GM12801 (cell line): ENCODE results near the gene TPM2.

Experiments used
- TF ChIP-seq, protein P1 (sequence below): IDR thresholded peaks from one replicate; pipeline ENCODE4 v1.5.1; 2011; ENCODE audit warnings: control low read depth; ENCODE audit not compliant: insufficient read length; ENCODE audit errors: extremely low read depth

The TPM2 gene

DNA sequence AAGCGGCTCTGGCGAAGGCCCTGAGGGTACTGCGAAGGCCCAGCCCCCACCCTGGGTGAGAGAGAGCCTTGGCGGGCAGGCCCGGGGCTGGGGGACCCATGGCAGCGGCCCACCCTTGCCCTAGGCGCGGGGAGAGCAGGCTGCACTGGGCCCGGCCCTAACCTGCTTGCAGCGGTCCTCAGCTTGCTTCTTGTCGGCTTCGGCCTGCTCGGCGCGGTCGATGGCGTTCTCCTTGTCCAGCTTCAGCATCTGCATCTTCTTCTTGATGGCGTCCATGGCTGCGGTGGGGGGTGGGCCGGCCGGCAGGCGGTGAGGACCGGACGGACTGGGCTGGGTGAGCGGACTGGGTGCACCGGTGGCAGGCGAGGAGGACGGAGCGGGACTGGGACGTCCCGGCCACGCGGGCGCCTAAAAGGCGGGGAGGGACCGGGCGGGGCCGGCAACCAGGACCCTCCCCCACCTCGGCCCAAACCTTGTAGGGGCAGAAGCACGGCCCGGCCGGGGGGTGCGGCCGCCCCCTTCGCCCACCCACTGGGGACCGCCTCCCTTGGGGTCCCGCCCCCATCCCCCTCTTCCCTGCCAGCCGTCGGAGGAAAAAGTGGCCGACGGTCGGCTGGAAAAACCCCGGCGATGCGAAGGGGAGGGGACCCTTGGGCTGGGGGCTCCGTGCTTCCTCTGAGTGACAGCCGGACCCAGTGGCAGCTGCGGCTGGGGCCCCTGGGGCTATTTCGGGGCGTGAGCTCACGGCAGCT, at the start of gene TPM2:
TPM2 (minus strand) TSS at position 384 of the 752 bp plus-strand sequence; CDS start at position 276, 108 bp downstream.
- TF ChIP-seq, protein P1, sequence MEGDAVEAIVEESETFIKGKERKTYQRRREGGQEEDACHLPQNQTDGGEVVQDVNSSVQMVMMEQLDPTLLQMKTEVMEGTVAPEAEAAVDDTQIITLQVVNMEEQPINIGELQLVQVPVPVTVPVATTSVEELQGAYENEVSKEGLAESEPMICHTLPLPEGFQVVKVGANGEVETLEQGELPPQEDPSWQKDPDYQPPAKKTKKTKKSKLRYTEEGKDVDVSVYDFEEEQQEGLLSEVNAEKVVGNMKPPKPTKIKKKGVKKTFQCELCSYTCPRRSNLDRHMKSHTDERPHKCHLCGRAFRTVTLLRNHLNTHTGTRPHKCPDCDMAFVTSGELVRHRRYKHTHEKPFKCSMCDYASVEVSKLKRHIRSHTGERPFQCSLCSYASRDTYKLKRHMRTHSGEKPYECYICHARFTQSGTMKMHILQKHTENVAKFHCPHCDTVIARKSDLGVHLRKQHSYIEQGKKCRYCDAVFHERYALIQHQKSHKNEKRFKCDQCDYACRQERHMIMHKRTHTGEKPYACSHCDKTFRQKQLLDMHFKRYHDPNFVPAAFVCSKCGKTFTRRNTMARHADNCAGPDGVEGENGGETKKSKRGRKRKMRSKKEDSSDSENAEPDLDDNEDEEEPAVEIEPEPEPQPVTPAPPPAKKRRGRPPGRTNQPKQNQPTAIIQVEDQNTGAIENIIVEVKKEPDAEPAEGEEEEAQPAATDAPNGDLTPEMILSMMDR: no peak

DNA sequence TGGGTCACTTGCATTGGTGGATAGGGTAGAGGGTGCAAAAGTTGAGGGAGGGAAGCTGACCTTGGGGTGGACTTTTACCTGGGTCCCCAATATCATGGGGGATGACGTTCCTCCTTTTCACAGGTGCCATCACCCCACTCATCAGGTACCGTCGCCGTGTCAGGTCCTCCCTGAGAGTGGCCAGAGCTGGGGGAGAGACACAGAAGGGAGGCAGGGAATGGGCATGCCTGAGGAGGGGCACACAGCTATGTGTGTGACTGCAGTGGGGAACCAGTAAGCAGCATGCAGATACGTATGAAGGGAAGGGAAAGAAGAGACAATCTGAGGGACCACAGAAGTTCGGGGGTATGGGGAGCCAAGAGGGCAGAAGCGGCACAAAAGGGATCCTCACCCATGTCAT, 49.2 kb upstream of the TPM2 start:
- TF ChIP-seq, protein P1: no peak

DNA sequence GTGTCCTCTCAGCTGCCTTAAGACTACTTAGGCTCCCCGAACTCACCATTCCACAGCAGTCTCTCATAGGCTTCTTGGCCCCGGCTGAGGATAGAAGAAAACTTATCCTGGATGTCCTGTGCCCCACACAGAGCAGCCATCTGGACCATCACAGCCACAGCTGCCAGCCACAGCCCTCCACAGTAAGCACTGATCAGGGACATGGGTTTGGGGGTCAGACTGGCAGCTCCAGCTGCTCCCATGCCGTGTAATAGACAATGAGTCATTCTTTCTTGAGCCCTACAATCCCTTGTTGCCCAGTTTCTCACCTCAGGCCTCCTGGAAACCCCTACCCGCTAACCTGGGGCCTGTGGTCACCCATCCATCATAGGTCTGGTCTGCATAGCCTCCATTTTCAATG, 48.5 kb upstream of the TPM2 start:
- TF ChIP-seq, protein P1: no peak

DNA sequence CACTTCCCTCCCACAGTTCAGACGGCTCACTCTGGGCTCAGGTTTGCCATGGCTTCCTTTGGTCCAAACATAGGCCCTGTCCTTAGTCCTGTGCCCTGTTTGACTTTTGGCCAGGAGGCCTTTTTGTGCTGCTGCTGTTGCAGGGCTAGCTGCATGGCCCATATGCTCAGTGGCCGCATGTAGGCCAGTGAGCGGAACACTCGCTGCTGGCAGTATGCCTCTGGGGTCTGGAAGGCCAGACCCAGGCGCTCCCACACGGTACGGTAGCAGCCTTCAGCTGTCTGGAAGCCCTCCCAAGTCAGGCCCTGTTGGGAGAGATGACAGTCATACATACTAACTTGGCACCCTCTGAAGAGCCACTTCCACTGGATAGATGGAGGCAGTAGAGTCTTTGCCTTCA, 47.4 kb upstream of the TPM2 start:
- TF ChIP-seq, protein P1: no peak

DNA sequence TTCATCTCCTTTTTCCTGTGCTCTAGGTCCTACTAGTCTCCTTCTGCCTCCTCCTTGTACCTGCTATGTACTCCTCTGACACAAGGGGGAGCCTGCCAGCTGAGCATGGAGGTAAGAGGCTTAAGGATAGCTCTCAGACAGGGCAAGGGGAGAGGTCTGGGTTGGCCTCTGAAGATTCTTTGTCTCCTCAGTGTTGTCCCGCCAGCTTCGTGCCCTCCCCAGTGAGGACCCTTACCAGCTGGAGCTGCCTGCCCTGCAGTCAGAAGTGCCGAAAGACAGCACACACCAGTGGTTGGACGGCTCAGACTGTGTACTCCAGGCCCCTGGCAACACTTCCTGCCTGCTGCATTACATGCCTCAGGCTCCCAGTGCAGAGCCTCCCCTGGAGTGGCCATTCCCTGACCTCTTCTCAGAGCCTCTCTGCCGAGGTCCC, 46.5 kb upstream of the TPM2 start:
- TF ChIP-seq, protein P1: peak; percentile 78

DNA sequence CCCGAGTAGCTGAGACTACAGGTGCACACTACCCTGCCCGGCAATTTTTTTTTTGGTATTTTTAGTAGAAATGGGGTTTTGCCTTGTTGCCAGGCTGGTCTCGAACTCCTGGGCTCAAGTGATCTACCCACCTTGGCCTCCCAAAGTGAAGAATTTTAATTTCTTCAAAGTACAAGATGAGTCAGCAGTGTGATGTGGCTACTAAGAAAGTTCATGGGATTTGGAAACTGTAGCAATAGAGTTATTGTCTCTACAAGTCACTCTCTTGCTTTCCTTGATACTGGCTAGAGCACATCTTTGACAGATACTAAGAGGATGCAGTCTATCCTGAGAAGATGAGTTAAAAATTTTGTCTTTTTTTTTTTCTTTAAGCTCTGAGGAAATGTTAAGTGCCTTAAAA, 44.4 kb upstream of the TPM2 start:
- TF ChIP-seq, protein P1: no peak

DNA sequence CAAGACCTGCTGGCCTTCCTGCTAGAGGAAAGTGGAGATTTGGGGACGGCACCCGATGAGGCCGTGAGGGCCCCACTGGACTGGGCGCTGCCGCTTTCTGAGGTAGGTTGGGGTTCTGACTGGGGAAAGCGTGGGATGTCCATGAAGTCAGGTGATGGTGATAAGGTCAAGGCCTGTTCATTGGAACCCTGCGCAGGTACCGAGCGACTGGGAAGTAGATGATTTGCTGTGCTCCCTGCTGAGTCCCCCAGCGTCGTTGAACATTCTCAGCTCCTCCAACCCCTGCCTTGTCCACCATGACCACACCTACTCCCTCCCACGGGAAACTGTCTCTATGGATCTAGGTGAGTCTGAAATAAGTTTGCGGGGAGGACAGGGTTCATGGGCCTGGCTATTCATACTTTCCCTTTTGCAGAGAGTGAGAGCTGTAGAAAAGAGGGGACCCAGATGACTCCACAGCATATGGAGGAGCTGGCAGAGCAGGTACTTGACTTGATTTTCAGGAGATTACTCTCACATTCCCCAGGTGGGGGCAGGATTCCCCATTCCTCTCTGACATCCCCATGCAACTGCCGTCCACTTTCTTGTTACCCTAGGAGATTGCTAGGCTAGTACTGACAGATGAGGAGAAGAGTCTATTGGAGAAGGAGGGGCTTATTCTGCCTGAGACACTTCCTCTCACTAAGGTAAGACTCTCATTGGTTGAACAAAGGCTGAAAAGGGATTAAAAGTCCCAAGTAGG, 43.2 kb upstream of the TPM2 start:
- TF ChIP-seq, protein P1: no peak
